Cardiac fibroblast (primary cell): Measurements from ENCODE around the gene MAGEC1.

Experiments
- DNase-seq, 2 donors: peaks; one replicate each; pipeline versions ENCODE4 v3.0.0 to v3.0.0-alpha.2; 2010; ENCODE audit warnings: low read depth in 2 of 2
- H3K4me3 ChIP-seq, 2 donors: replicated peaks in 1 of 2; 1 replicate in 1 of 2; 2 replicates in 1 of 2; pipeline ENCODE4 v1.5.1; 2011; ENCODE audit warnings: low read depth in 2 of 2, low read length in 2 of 2, mild to moderate bottlenecking in 2 of 2, moderate library complexity in 1 of 2
- TF ChIP-seq, protein P1 (sequence below): IDR thresholded peaks from one replicate; pipeline ENCODE4 v1.5.1; 2011; ENCODE audit warnings: low read depth, mild to moderate bottlenecking, low read length, inconsistent platforms

MAGEC1 gene

DNA sequence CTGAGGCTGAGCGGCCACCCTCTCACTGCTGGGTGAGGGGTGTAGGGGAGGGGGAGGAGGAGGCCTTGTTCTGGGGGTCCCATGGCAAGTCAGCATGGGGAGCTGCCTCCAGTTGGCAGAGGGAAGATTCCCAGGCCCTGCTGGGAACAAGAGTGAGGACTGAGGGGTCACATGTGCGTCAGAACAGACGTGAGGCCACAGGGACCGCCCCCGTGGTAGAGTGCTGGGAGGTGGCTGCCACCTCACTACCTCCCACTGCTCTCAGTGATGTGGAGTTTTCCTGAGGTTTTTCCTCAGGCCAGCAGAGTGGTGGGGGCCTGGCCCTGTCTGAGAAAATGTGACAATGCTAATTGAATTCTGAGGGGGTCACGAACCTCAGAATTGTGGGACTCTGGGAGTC, 568 bp downstream of the MAGEC1 start:
- H3K4me3 ChIP-seq = no peak overlapping the region
- TF ChIP-seq, protein P1, sequence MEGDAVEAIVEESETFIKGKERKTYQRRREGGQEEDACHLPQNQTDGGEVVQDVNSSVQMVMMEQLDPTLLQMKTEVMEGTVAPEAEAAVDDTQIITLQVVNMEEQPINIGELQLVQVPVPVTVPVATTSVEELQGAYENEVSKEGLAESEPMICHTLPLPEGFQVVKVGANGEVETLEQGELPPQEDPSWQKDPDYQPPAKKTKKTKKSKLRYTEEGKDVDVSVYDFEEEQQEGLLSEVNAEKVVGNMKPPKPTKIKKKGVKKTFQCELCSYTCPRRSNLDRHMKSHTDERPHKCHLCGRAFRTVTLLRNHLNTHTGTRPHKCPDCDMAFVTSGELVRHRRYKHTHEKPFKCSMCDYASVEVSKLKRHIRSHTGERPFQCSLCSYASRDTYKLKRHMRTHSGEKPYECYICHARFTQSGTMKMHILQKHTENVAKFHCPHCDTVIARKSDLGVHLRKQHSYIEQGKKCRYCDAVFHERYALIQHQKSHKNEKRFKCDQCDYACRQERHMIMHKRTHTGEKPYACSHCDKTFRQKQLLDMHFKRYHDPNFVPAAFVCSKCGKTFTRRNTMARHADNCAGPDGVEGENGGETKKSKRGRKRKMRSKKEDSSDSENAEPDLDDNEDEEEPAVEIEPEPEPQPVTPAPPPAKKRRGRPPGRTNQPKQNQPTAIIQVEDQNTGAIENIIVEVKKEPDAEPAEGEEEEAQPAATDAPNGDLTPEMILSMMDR = no peak
- DNase-seq = no peak

DNA sequence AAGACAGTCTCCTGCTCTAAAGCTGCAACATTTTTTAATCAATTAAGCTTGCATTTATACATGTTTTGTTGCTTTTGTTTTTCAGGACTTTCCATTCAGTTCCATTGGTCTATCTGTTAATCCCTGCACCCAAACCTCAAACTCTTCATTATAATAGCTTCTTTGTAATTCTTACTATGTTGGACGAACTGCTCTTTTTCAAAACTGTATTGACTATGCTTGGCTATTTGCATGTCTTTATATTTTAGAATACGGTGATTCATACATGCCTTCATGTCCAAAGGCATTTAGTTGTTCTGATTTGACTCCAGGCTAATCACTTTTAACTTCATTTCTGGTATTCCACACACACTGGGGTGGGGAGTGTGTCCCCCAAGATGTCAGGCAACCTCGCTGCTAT, 14.1 kb downstream of the MAGEC1 start:
- no peak overlapping the region for H3K4me3 ChIP-seq
- no peak for DNase-seq
- TF ChIP-seq, protein P1 = no peak

DNA sequence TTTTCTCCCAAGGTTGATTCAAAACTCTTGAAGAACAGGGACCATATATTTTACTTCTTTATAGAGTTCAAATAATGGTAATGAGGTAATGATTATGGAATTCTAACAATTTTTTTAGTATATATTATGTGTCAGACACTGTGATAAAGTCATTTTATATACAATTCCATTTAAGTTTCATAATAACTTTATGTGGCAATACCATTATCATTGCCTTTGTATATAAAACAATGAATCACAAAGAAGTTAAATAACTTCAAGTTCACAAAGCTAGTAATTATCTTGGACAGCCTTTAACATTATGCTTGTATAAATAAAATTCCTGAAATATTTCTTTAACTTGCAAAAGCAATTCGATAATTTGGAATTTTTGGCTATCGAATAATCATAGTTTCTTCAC, 20.6 kb downstream of the MAGEC1 start:
- H3K4me3 ChIP-seq = no peak overlapping the region
- DNase-seq = peak in 1 of 2 donors; percentile 0
- TF ChIP-seq, protein P1 = no peak

DNA sequence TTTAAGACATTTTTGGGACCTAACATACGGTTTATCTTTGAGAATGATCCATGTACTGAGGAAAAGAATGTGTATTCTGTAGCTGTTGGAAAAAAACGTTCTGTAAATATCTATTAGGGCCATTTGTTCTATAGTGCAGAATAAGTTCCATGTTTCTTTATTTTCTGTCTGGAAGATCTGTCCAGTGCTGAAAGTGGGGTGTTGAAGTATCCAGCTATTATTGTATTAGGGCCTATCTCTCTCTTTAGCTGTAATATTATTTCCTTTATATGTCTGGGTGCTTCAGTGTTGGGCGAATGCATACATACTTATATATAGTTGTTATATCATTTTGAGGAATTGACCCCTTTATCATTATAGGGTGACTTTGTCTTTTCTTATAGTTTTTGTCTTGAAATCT, 24.7 kb downstream of the MAGEC1 start:
- TF ChIP-seq, protein P1 = no peak
- no peak overlapping the region for H3K4me3 ChIP-seq
- no peak for DNase-seq

DNA sequence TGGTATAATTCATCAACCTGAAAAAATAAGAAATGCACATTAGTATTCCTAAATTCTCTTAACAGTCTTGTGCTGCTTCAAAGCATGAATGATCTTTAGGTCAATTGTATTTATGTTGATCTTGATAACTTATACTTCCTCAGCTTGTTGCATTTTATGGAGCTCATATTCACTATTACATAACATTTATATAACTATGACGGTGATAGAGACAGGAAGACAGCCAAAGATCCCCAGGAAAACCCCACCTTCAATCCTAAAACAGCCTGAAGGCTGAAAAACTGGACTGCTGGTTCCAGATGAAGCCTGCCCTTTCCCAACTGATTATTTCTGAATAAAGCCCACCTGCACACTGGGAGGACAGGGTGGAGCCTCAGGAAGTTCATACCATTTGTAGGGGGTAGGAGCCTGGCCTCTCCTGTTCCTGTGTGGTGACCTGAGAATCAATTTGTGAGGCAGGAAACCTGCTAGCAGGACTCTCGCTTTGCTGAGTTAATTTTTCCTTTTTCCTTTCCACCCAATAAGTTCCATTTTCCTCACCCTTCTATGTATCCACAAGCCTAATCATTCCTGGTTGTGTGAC, 30.5 kb downstream of the MAGEC1 start:
- TF ChIP-seq, protein P1 = no peak
- no peak overlapping the region for H3K4me3 ChIP-seq
- DNase-seq = no peak

DNA sequence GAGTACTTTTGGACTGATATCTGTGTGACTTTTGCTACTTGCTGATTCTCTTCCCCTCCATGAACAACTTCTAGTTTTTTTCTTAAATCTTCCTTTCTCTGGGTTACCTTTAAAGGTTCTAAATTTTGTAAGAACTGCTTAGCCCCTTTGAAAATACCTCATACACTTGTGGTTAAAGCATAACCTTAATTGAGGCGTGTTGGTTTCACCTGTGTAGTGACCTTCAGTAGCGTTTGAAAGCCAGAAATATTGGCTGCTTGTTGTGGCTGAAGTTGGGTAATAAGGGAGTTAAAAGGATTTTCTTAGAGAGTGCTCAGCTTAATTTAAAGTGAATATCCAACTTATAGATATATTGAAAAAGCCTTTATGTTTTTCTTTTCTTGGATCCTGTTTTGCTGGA, 32.0 kb downstream of the MAGEC1 start:
- no peak for DNase-seq
- no peak overlapping the region for H3K4me3 ChIP-seq
- TF ChIP-seq, protein P1 = no peak

DNA sequence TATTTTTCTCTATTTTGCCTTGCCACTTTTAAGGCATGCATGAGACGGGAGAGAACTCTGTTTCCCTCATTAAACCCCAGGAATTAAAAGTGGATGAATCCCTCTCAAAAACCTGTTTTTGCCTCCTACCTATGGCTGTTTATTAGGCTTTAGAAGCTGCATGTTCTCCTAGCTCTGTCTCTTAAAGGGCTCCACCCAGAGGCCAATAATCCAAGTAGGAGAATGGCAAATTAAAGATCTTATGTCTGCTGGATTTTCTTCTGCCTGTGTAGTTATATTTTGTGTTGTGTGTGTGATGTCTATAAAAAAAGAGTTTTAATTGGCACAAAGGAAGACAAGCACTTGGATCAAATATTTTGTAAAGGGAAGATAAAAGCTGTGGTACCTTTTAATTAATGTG, 32.4 kb downstream of the MAGEC1 start:
- DNase-seq = peak; percentile 2 to 27
- TF ChIP-seq, protein P1 = no peak
- no peak overlapping the region for H3K4me3 ChIP-seq
